ENCODE results near the gene CABP2.
"Not testable (repeated sequence)": the region's sequence is repeated elsewhere in the genome, so short reads cannot be mapped to it uniquely, and the experiment has no call there.

Gene CABP2

GRCh38 chr11:67494371-67495233, 28.6 kb downstream of the CABP2 start:
- no peak for DNase-seq (ENCODE audit: low spot score)

DNA sequence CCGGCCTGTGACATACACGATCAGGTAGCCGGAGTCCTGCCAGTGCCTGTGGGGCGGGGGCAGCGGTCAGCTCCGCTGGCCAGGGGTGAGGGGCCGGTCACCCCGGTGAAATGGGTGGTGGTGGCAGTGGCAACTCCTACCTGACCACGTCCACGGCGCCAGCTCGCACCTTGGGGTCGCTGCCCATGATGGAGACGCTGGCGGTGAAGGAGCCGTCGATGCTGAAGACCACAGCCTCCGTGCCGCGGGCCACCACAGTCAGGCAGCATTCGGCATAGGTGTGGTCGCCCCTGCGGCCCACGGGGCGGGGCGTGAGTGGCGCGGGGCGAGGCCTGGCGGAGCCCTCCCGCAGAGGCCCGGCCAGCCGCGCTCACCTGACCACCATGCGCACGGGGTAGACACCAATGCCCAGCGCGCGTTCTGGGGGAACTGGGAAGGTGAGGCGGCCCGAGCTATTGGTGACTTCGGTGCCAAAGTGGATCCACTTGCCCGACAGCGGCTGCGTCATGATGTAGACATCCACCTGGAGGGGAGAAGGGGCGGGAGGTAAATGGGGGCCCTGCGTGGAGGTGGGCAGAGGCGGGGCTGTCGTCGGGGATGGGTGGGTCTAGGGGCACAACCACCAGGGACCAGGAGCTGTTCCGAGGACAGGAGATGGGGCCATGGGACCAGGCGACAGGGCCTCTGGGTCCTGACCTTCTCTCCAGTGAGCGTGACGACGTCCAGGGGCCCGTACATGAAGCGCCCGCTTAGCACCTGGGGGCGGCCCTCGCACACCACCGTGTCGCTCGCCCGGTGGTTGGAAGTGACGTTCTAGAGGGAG, 29.5 kb downstream of the CABP2 start:
- DNase-seq (ENCODE audit: low spot score) = no peak

GRCh38 chr11:67492801-67493547, 30.3 kb downstream of the CABP2 start:
- DNase-seq (ENCODE audit: low spot score) = no peak

DNA sequence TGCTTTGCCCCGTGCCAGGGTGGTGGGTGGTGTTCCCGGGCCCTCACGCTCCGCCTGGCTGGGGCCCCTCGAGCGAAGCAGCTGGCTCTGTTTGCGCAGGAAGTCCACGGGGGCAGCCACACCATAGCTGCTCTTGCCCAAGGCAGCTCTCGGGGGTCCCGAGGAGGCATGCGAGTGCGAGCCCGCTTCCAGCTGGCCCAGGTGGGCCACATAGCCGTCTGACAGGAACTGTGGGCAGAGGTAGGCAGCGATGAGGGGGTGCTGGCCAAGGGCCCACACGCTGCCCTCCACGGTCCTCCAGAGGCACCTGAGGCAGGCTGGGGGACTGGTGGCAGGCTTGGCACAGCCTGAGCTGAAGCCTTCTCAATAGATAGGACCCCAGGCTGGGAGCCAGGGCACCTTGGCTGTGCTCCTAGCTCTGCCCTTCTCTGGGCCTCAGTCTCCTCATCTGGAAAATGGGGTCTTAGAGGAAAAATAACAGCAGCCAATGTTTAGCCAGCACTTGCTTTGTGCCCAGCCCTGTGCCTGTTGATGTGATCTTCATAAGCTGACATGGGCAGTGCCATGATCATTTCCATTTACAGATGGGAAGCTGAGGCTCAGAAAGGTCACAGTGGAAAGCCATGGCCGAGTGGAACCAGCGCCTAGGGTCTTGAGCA, 31.0 kb downstream of the CABP2 start:
- no peak for DNase-seq (ENCODE audit: low spot score)

DNA sequence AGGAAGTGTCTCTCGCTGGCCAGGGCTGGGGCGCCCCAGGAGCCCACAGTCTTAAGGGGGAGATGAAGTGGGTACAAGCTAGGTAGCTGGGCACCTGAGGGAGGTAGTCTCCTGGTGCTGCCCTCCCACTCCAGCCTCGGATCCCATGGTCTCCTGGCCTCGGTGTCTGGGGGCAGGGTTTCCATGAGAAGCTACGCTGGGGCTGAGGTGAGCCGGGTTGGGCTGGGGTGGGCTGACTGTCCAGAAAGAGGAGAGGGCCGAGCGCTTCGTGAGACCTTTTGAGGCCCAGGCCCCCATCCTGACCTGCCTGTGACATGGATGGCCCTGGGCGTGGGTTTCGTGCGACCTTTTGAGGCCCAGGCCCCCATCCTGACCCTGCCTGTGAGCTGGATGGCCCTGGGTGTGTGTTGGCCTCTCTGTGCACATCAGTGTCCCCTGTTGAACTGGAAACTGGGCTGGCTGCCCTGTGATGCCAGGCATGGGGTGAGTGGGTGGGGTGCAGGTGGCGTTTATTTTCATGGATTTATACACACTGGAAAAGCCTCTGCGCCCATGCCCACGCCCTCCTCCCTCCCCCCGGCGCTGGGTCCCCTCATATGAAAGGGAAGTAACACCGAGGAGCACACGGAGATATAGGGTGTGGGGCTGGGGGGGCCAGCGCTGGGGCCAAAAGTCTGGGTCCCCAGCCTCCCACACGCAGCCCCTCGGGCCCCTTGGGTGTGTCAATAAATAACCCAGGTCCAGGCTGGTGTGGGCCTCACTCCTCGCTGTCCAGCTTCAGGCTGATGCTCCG, 31.8 kb downstream of the CABP2 start:
- no peak for DNase-seq (ENCODE audit: low spot score)

- DNase-seq (ENCODE audit: low spot score) = no peak
Observed at GRCh38 chr11:67490727-67491065, 32.5 kb downstream of the CABP2 start.

GRCh38 chr11:67489885-67490726, 33.1 kb downstream of the CABP2 start:
- DNase-seq (ENCODE audit: low spot score) = no peak

DNA sequence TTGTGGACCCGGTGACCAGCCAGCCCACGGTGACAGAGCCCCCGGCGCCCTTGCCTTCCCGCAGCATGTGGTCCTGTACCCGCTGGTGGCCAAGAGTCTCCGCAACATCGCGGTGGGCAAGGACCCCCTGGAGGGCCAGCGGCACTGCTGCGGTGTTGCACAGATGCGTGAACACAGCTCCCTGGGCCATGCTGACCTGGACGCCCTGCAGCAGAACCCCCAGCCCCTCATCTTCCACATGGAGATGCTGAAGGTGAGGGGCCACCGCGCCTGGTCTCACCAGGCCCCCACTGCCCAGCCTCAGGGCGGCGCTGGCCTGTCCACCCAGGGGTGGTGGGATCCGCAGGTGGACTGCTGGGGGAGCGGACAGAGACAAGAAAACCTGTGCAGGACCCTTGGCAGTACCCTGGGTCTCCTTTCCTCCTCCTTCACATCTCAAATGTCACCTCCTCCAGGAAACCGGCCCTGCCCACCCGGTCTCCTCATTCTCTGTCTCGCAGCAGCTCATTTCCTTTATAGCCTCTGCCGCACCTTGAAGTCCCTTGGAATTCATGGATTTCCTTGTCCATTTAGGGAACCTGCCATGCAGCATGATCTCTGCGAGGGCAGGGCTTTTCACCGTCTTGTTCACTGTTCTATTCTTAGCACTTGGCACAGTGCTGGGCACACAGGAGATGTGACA, 33.9 kb downstream of the CABP2 start:
- DNase-seq (ENCODE audit: low spot score) = no peak

- DNase-seq (ENCODE audit: low spot score) = no peak
Observed at GRCh38 chr11:67486481-67487195, 36.6 kb downstream of the CABP2 start.

GRCh38 chr11:67485873-67486361, 37.3 kb downstream of the CABP2 start:
- DNase-seq (ENCODE audit: low spot score) = peak; percentile 54

DNA sequence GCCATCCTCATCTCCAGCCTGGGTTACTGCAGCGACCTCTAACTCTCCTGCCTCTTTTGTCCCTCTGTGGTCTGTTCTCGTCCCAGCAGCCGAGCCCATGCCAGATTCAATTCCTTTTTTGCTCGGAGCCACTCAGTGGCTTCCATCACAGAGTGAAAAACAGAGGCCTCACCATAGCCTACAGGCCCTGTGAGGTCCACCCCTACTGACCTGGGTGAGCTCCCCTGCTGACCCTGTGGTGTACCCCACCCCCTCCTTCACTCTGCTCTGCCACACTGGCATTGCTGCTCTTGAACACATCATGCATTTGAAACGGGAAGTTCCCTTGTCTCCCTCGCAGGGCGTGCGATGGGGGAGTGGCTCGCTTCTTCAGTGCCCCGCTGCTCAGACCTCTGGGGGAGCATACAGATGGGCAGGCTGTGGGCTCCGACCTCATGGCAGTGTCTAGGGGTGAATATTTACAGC, 38.4 kb downstream of the CABP2 start:
- DNase-seq (ENCODE audit: low spot score) = peak; percentile 60

GRCh38 chr11:67483831-67484665, 39.2 kb downstream of the CABP2 start:
- peak; percentile 43 for DNase-seq (ENCODE audit: low spot score)

GRCh38 chr11:67482827-67483798, 40.1 kb downstream of the CABP2 start, which contains the start of gene AIP:
AIP (plus strand) TSS chr11:67483026; CDS start chr11:67483159, 133 bp downstream.
- peak; percentile 98 for DNase-seq (ENCODE audit: low spot score)

DNA sequence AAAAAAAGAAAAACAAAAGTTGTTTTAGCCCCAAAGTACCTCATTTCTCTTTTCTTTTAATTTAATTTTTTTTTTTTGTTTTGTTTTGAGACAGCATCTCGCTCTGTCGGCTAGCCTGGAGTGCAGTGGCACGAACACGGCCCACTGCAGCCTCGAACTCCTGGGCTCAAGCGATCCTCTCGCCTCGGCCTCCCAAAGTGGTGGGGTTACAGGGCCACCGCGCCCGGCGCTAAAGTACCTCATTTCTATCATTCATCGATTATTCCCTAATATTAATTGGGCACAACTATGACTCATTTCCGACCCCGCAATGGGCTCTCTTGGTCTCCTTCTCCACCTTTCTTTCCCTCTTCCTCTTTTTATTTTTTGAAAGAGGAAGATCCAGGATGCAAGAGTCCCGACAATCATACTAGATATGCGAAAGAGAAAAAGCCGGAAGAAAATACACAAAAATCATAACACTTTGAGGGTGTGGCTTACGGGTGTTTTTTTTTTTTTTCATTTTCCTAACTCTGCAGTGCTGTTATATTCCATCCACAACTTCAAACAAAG, 40.9 kb downstream of the CABP2 start:
- no peak for DNase-seq (ENCODE audit: low spot score)

DNA sequence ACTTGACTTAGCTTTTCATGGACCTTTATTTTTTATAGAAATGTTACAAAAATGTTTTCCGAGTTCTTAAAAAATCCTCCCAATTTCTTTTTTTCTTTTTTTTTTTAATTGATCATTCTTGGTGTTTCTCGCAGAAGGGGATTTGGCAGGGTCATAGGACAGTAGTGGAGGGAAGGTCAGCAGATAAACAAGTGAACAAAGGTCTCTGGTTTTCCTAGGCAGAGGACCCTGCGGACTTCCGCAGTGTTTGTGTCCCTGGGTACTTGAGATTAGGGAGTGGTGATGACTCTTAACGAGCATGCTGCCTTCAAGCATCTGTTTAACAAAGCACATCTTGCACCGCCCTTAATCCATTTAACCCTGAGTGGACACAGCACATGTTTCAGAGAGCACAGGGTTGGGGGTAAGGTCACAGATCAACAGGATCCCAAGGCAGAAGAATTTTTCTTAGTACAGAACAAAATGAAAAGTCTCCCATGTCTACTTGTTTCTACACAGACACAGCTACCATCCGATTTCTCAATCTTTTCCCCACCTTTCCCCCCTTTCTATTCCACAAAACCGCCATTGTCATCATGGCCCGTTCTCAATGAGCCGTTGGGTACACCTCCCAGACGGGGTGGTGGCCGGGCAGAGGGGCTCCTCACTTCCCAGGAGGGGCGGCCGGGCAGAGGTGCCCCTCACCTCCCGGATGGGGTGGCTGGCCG, 45.7 kb downstream of the CABP2 start:
- not testable (repeated sequence) for DNase-seq (ENCODE audit: low spot score)

Measured in CD4-positive, alpha-beta T cell treated with Interleukin-15 for 4 hours (primary cell).